HG02885 (cell line): ENCODE data around the gene BAIAP2.

ENCODE experiments used
- ATAC-seq: cut with Tn5 transposase; IDR thresholded peaks from one replicate; pipeline ENCODE4 v1.9.1; 2021; ENCODE audit warnings: mild to moderate bottlenecking; ENCODE audit not compliant: unreplicated experiment, poor library complexity

Gene BAIAP2

GRCh38 chr17:81163703-81164370, 128.9 kb downstream of the BAIAP2 start:
- no peak for ATAC-seq

DNA sequence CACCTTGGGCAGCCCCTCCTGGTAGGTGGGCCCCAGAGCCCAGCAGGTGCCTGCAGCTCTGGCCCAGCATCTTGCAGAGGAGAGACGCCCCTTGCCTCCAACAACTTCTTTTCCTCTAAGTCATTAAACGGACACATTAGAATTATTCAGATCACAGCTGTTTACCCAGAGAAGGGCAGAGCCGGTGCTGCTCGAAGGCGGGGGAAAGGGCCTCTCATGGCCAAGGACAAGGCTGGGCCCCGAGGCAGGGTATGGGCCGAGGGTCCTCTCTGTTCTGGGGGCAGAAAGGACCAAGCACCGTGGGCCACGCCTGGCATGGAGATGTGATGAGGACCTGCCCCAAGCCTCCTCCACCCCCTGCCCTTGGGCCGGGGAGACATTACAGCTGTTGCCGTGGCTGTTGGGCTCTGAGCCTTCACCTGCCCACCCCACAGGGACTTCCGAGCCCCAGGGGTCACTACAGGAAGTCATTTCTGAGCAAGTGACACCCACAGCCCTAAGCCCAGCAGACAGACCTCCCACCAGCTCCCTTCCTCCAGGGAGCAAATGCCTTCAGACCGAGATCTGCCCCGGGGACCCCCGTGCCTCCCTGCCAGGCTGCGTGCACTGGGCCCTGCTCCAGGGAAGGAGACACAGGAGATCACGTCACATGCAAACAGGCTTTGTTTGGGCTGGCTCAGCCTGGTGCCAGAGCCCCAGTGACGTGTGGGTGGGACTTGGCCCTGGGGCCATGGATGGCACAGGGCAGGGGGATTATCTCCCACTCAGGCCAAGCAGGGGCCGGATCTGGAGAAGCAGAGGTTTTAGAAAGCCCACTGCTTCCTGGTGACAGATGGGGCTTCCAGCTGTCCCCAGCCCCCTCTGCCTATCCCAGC, 129.7 kb downstream of the BAIAP2 start:
- no peak for ATAC-seq

- no peak for ATAC-seq
Observed at GRCh38 chr17:81165246-81166032, 130.5 kb downstream of the BAIAP2 start, which contains the start of gene PVALEF. TSS of gene PVALEF (plus strand) at chr17:81165507. CDS start at chr17:81181227, 15,720 bp downstream.

- no peak for ATAC-seq
Observed at GRCh38 chr17:81166033-81166492, 131.1 kb downstream of the BAIAP2 start, which contains the start of gene AATK. TSS of gene AATK (minus strand) at chr17:81166221. CDS start at chr17:81165992, 229 bp downstream.
